Loucy (cell line): Measurements from ENCODE around the gene ABHD11.

Experiments
- EZH2phosphoT487 ChIP-seq: fragments of 200-600 bp; IDR thresholded peaks from 2 replicates; pipeline ENCODE4 v1.6.1; 2018; ENCODE audit warnings: antibody characterized with exemption, mild to moderate bottlenecking, moderate library complexity, borderline replicate concordance
- TF ChIP-seq, protein P1 (sequence below): fragments of 200-600 bp; sonication (generic); conservative IDR thresholded peaks from 2 replicates; pipeline ENCODE4 v1.5.1; 2014; ENCODE audit warnings: mild to moderate bottlenecking, antibody characterized with exemption, low read length

DNA sequence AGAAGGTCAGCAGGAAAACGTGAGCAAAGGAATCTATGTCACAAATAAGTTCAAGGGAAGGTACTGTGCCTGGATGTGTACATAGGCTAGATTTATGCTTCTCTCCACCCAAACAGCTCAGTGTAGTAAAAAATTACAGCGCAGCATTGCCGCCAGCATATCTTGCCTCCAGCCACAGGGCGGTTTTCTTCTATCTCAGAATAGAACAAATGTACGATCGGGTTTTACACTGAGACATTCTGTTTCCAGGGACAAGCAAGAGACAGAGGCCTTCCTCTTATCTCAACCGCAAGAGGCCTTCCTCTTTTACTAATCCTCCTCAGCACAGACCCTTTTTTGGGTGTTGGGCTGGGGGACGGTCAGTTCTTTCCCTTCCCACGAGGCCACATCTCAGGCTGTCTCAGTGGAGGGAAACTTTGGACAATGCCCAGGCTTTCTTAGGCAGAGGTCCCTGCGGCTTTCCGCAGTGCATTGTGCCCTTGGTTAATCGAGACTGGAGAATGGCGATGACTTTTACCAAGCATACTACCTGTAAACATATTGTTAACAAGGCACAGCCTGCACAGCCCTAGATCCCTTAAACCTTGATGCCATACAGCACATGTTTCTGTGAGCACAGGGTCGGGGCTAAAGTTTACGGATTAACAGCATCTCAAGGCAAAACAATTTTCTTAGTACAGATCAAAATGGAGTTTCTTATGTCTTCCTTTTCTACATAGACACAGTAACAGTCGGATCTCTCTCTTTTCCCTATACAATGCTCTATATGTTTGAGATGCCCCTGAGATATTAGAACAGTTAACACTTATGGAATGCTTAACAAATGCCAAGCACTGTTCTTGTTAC is 11.6 kb upstream of the ABHD11 start:
- TF ChIP-seq, protein P1, sequence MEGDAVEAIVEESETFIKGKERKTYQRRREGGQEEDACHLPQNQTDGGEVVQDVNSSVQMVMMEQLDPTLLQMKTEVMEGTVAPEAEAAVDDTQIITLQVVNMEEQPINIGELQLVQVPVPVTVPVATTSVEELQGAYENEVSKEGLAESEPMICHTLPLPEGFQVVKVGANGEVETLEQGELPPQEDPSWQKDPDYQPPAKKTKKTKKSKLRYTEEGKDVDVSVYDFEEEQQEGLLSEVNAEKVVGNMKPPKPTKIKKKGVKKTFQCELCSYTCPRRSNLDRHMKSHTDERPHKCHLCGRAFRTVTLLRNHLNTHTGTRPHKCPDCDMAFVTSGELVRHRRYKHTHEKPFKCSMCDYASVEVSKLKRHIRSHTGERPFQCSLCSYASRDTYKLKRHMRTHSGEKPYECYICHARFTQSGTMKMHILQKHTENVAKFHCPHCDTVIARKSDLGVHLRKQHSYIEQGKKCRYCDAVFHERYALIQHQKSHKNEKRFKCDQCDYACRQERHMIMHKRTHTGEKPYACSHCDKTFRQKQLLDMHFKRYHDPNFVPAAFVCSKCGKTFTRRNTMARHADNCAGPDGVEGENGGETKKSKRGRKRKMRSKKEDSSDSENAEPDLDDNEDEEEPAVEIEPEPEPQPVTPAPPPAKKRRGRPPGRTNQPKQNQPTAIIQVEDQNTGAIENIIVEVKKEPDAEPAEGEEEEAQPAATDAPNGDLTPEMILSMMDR: no peak
- TF ChIP-seq EZH2phosphoT487: no peak
